NCI-H2107 treated with DMSO at 0.1 percent for 48 hours (cell line): ENCODE measurements around the gene PLEKHA7.
"Not testable (repeated sequence)": the region's sequence is repeated elsewhere in the genome, so short reads cannot be mapped to it uniquely, and the experiment has no call there.

Source experiments
- DNase-seq: peaks from one replicate; lab custom pipeline; 2025; ENCODE audit not compliant: unreplicated experiment; lab: John Stamatoyannopoulos, UW

Gene PLEKHA7

DNA sequence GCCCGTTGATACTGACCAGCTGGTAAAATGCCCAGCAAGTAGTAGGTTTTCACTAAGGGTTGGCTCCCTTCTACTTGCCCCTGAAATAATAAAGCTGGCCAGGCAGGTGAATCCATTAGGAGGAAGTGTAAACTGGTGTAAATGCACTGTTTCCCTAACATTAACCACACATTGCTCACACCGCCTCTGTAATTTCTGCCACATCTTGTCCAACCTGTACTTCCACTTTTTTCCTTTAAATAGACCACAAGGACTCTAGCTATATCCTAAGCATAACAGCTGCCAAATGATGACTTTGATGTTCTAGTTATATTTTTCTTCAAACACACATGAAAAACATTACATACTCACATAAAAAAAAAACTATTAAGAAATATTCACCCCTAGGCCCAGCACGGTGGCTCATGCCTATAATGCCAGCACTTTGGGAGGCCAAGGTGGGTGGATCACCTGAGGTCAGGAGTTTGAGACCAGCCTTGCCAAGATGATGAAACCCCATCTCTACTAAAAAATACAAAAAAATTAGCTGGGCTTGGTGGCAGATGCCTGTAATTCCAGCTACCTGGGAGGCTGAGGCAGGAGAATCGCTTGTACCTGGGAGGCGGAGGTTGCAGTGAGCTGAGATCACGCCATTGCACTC lies 95.6 kb downstream of the PLEKHA7 start:
- DNase-seq: not testable (repeated sequence)

DNA sequence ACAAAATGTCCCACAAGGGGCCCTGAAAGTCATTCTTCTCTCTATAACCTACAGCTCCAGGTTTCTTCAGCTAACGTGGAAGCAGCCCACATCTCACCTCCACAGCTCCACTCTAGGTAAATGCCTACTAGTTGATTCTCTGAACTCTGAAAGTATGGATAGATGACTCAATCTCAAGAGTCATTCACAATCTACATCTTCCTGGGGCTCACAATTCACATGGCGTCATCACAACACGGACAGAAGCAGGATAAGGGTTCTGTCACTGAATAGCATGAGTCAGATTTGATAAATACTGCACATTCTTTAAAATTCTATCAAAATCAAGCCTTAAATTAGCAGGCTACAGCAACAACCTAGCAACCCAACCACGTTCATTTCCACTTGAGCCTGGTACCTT lies 96.3 kb downstream of the PLEKHA7 start:
- DNase-seq: no peak

DNA sequence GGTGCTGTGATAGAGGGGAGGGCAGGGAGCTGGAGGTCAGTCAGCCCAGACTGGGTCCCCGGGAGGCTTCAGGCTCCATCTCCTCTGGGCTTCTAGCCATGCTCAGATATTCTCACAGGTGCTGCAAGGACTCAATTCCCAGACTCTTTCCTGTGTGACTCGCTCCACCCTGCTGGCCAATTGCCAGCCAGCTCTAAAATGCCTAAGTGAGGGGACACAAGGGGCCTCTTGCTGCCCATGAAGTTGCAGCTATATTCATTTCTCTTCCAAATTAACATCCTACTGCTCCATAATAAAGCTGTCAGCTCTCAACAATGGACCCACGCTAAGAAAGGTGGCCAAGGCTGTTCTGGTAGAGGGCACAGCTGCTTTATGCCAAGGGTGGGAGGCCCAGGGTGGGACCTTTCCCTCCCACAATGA lies 101.5 kb downstream of the PLEKHA7 start:
- DNase-seq: peak; percentile 33

DNA sequence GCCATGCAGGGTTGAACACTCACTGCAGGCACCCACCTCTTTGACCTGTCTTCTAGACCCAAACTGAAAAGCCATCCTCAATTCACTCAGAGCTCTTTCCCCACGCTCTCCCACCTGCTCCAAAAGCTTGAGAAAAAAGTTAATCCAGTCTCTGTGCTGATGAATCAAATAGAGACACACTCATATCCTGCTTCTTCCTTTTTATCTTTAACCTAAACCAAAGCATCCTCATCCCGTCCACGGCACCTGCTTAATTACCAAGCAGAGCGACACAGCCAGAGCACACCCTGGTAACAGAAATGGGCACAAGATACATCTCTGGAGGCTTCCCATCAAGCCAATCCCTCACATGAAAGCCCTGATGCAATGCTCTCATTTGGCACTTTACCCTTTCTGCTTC lies 102.6 kb downstream of the PLEKHA7 start:
- no peak for DNase-seq

DNA sequence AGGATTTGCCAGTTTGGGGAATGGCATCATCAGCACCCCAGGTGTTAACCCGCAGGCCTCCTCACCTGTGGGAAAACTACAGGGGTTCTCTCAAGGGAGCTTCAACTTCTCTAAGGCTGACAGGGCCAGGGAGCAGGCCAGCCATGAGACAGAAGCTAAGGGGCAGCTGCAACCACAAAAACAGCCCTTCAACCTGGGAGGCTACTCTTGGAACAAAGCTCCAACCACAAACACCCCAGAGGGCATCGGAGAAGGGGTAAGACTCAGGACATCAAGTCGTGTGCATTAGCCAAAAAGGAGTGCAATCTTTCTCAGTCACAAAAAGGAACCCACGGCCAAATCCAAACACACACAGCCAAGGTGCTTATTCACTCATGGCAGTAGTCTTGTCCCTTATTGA lies 103.0 kb downstream of the PLEKHA7 start:
- peak; percentile 71 for DNase-seq

DNA sequence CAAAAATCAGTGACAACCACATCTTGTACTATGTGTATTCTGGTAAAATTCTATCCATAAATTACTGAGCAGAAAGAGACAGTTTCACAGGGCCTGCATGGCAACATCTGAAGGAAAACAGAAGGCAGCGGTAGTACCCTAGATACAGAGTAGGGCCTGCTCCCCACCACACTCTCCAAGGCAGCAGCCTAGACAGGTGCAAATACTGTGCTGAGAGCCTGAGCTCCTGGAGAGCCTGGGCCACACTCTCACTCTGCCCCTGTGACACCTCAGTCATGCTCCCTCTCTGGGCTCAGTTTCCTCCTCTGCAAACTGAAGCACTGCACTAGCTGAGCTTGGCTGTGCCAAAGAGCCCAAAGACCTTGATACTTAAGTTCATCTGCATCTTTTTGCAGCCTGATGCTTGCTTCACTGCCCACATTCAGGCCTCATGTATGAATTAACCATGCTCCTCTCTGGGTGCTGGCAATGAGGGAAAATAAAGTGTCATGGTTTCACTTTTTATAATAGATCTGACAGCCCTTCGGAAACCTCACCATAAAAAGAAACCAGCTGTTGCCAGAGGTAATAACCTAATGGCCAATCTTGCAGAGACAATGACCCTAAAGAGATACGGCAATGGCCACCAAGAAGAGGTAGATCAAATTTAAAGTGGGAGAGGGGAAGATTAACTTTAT lies 104.7 kb downstream of the PLEKHA7 start:
- peak; percentile 37 for DNase-seq

DNA sequence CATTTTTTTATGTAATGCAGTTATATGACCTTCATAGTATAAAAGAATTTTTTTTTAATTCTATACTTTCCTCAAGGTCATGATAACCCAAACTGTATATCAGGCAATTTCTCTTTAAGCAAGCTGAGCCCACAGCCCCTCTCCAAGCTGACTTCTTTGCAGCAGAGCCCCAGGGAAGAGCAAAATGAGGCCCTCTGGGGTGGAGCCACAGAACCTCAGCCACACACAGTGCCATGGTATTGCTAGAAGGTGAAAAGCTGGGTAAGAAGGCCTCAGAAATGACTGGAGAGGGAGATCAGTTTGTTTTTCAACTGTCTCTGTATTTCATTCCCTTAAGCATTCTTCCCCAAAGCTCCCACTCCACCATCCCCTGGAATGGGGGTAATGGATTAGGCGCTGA lies 108.8 kb downstream of the PLEKHA7 start:
- no peak for DNase-seq

DNA sequence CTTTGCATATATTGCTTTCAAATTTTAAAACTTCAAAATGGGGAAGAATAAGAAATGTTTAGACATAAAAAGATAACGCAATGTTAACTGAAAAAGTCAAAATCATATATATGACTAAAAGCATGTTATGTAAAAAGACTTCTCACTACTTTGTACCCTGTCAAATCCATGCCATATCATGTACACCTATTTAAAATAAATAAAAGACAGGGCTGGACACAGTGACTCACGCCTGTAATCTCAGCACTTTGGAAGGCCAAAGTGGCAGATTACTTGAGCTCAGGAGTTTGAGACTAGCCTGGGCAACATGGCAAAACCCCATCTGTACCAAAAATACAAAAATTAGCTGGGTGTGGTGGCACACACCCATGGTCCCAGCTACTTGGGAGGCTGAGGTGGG lies 109.5 kb downstream of the PLEKHA7 start:
- DNase-seq: not testable (repeated sequence)

DNA sequence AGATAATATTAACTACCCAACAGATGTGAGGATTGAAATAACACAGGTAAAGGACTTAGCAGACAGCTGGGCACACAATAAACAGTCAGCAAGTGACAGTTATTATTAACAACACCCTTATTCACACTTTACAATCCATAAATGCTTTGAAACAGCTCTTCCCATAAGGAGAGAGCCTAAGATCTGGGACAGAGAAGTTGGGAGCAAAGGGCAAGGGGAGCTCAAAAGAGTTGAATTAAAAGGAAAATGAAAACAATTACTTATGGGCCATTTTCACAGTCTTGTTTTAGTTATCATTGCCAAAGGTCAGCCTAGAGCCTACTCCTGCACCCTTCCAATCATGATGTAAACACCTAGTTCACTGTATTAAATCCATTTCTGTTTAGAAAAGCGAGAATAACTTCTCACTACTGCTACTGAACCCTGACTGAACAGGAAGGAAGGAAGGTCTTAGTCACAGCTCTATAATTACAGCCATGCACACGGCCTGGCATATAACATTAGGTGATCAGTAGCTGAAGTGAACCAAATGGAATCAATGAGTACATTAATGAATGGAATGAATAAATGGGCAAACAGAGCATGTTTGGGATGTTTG lies 111.3 kb downstream of the PLEKHA7 start:
- no peak for DNase-seq

DNA sequence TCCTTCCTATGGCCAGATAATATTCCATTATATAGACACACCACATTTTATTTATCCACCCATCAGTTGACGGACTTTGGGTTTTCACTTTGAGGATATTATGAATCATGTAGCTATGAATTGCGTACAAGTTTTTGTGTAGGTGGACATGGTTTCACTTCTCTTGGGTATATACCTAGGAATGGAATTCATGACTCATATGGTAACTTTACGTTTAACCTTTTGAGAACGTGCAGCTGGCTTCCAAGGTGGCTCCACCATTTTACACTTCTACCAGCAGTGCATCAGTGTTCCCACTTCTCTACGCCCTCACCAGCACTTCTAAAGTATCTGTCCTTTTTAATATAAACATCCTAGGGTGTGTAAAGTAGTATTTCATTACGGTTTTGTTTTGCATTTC lies 112.0 kb downstream of the PLEKHA7 start:
- DNase-seq: no peak

DNA sequence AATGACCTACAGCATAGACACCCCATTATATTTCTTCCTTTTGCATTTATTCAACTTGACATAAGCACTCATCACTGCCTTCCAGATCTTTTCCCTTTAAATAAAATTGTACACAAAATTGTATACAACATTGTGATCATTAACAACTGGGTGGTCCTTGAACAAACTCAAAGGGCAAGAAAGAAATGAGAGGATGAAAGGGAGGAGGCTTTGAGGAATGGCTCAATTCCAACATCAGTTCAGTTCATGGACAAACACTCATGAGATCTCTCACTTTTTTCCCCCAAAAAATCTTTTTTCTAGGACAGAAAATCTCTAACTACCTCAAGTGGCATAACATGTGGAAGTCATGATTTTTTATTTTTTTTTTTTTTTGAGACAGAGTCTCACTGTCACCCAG lies 113.7 kb downstream of the PLEKHA7 start:
- DNase-seq: no peak

DNA sequence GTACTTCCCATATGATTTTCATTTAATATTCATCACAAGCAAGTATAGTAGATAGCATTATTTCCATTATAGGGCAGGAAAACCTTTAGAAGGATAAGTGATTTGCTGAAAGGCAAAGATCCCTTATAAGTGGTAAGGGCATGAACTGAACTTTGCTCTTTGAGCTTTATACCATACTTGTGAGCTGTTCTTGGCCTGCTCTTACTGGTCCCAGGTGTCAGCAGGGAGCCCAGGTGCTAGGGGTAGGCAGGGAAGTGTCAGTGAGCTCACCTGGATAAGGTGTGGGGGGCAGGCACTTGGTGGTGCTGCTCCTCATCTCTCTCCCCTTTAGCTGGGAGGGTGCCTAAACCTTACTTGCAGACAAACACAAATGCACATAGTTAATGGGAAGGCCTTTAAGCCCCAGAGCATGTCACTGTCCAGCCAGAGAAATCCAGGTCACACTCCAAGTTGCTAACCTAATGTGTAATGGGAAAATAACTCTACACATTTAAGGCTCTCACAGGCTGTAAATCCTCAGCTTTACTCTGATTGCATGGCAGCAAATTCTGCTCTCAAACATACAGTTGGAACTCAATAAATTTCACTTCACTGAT lies 114.4 kb downstream of the PLEKHA7 start:
- no peak for DNase-seq

DNA sequence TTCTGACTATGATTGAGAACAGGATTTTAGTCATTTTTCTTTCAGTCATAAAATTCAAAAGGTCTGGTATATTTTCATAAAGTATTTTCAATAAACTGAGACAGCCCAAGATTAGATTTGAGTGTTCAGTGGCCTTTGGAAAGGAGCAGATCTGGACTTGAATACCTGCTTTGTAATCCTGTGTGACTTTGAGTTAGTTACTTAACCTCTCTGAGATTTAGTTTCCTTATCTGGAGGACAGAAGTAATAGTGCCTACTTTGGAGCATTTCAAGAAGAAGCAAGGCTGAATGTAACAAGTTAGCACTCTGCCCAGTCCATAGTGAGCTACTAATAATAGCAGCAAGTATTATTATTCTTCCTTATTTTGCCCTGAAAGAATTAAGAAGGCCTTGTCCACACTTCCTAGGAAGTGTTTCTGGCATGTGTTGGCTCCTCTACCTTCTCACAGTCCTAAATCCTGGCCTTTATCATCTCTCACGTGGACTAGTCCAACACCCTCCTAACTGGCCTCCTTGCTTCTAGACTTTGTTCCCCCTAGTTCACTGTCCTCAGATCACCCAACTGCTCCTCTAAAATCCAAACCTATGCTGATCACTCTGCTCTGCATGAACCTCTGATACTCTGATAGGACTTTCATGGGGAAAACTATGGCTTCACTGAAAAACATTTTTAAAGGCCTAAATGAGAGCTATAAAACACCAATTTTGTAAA lies 115.8 kb downstream of the PLEKHA7 start:
- no peak for DNase-seq

DNA sequence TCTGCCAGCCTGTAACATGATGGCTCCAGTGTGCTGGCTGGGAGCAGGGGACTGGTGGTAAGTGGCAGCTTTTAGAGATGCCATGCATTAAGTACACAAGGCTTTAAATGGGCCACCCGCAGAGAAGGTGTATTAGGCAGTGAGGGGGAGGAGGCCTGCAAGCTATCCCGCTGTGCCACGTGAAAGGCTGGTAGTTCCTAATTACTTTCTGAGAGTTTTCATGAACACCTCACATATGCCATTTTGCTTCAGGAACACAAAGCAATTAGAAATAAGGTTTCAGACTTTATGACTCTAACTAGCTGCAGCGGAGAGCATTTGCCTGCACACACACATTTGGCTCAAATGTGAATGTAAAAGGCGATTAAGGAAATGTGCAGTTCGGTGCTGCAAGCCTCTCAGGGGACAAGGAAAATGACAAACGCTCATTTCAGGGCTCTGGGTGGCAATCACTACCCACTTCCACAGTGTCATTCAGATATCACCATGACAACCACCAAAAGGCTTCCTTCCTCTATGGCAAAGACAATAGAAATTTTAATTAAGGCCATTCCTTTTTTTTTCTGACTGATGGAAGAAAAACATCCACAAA lies 116.6 kb downstream of the PLEKHA7 start:
- peak; percentile 99 for DNase-seq

DNA sequence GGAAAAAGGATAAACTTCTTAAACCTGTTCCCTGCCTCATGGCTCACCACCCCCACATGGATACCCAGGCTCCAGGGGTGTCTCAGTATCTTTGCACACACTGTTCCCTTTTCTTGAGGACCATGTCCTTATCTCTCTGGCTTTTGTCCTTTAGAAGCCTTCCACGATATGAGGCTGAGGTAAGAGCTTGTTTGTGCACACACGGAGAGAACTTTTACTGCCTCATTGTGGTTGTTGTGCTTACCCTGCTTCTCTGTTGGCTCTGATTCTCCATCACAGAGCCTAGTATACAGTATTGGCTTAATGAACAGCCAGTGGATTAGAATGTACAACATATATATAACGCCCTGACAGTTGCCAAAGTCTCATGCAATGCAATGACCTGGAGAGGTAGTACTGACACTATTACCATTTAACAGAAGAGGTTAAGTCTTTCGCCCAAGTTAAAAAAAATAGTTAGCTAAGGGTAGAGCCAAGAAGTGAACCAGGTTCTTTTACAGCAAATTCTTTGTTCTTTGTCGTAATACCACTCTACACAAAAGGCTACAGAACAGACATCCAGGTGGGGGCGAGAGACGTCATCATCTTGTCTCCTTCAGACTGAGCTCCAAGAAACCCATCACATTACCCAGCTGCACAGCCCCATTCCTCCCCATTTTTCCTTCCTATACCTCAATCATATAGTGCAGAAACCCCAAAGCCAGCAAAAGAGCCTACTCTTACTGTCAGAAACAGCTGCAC lies 117.3 kb downstream of the PLEKHA7 start:
- DNase-seq: peak; percentile 46

DNA sequence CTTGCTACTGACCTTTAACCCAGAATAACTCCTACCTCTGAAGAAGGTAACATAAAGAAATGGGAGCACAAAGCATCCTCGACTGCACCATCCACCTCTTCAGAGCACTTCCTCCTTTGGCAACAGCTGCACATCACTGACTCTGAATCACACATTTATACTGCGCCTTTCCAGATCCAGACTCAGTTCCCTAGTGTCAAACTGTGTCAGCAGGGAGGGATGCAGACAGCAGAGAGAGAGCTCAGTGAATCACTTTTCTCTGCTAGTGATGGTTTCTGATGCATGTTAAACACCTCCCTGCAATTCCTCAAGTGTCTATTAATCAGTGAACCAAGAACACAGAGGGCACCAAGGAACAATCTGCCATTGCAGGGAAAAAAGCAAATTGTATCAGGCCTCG lies 118.9 kb downstream of the PLEKHA7 start:
- no peak for DNase-seq

DNA sequence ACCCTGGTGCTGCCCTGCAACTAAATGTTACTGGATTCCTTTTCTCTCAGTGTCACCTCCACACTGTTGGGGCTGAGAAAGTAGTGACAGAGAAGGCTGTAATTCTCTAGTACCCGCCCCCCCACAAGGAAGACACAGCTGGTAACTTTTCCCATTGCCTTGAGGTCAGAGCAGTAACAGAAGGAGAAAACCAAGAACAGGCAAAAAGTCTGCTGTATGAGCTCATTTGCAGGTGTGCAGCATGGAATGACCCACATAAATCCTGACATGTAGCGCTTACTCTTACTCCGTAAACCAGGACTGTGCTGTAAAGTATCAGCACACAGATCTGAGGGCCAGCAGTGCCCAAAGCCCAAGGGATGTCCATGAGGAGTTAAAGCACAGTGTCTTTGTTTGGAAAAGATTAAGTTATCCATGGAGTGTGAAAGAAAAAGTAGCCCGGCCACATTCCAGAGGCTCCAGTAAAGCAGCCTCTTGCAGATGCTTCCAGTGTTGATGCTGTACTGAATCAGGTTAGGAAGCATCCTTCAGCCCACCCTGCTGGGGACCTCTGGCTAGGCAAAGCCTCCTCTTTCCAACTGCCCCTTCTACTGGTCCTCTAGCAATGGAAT lies 120.7 kb downstream of the PLEKHA7 start:
- no peak for DNase-seq

DNA sequence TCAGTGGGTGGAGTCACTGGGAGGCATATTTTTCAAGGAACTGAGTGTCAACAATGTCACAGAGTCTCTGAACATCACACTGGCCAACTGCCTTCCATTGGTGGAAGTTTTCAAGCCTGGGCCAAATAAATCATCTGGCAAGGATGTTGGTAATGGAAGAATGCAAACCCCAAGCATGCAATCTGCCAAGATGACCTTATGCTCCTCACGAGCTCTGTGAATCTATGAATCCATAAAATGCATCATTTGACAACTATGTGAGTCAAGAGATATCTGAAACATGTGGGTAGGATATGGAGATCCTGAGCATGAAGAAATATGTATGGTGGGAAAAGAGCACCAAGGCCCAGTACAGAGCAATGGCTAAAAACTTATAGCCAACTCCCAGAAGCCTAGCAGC lies 122.2 kb downstream of the PLEKHA7 start:
- no peak for DNase-seq

DNA sequence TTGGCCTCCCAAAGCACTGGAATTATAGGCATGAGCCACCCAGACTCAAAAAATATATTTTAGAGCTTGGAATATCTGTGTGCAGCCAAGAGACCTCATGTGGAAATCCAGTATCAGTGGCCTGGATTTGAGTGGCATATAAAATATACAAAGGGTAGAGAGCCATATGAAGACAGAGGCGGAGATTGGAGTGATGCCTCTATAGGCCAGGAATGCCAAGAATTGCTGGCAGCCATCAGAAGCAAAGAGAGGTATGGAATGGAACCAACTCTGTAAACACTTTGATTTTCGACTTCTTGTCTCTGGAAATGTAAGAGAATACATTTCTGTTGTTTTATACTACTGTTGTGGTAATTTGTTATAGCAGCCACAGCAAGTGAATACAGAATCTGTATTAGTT lies 123.0 kb downstream of the PLEKHA7 start:
- no peak for DNase-seq

DNA sequence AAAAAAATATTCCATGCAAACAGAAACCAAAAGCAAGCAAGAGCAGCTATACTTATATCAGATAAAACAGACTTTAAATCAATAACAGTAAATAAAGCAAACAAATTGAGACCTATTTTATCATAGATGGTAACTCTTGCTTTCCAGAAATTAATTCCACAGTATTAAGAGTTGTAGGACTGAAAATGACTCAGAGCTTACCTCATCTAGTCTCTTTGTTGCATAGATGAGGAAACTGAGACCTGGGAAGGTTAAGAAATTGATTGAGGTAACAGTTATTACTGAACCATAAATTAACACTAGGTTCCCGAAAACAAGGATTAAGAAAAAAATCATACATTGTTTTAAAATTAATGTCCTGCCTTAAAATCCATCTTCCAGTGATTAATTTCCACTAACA lies 123.8 kb downstream of the PLEKHA7 start:
- DNase-seq: no peak
